ENCODE results near the gene CERK. TPM values are rescaled to one million over a fixed set of nuclear protein-coding genes. Genes with fewer than 3 reads are reported as not detected.

CERK gene
- total RNA-seq, 1 donor from 2014 or later = 38.4 TPM

GRCh38 chr22:46690146-46690545, 47.9 kb downstream of the CERK start:
- Mint-ChIP-seq H3K27ac (ENCODE audit: unreplicated experiment) (no peak overlapping the region), H3K4me3 (ENCODE audit: unreplicated experiment) (no peak overlapping the region), H3K9me3 (ENCODE audit: unreplicated experiment) (no peaks in the 10 kb centered on the region), H3K27me3 (ENCODE audit: unreplicated experiment) (no peaks in the 10 kb centered on the region), H3K36me3 (ENCODE audit: unreplicated experiment) (peaks cover 33% of the 10 kb centered on the region), H3K4me1 (ENCODE audit: unreplicated experiment) (no peaks in the 10 kb centered on the region)
- no peak for TF ChIP-seq CTCF (IDR thresholded peaks at IDR 0.05)
- no peak for DNase-seq (ENCODE audit: extremely low spot score, unreplicated experiment)

GRCh38 chr22:46688949-46689348, 49.1 kb downstream of the CERK start:
- Mint-ChIP-seq H3K4me3 (ENCODE audit: unreplicated experiment) (no peak overlapping the region), H3K36me3 (ENCODE audit: unreplicated experiment) (peaks cover 36% of the 10 kb centered on the region), H3K9me3 (ENCODE audit: unreplicated experiment) (no peaks in the 10 kb centered on the region), H3K4me1 (ENCODE audit: unreplicated experiment) (no peaks in the 10 kb centered on the region), H3K27me3 (ENCODE audit: unreplicated experiment) (no peaks in the 10 kb centered on the region), H3K27ac (ENCODE audit: unreplicated experiment) (no peak overlapping the region)
- TF ChIP-seq CTCF (IDR thresholded peaks at IDR 0.05) = no peak
- no peak for DNase-seq (ENCODE audit: extremely low spot score, unreplicated experiment)

- no peak for TF ChIP-seq CTCF (IDR thresholded peaks at IDR 0.05)
- Mint-ChIP-seq H3K36me3 (ENCODE audit: unreplicated experiment) (peaks cover 32% of the 10 kb centered on the region), H3K4me1 (ENCODE audit: unreplicated experiment) (no peaks in the 10 kb centered on the region), H3K9me3 (ENCODE audit: unreplicated experiment) (no peaks in the 10 kb centered on the region), H3K27me3 (ENCODE audit: unreplicated experiment) (no peaks in the 10 kb centered on the region), H3K27ac (ENCODE audit: unreplicated experiment) (no peak overlapping the region), H3K4me3 (ENCODE audit: unreplicated experiment) (no peak overlapping the region)
- DNase-seq (ENCODE audit: extremely low spot score, unreplicated experiment) = no peak
Measured at GRCh38 chr22:46687460-46687859, 50.6 kb downstream of the CERK start.

GRCh38 chr22:46687048-46687444, 51.0 kb downstream of the CERK start:
- H3K27ac Mint-ChIP-seq (ENCODE audit: unreplicated experiment) = no peak overlapping the region
- H3K27me3 Mint-ChIP-seq (ENCODE audit: unreplicated experiment) = no peaks in the 10 kb centered on the region
- no peak for TF ChIP-seq CTCF (IDR thresholded peaks at IDR 0.05)
- H3K4me1 Mint-ChIP-seq (ENCODE audit: unreplicated experiment) = no peaks in the 10 kb centered on the region
- H3K4me3 Mint-ChIP-seq (ENCODE audit: unreplicated experiment) = no peak overlapping the region
- H3K36me3 Mint-ChIP-seq (ENCODE audit: unreplicated experiment) = peaks cover 32% of the 10 kb centered on the region
- H3K9me3 Mint-ChIP-seq (ENCODE audit: unreplicated experiment) = no peaks in the 10 kb centered on the region
- no peak for DNase-seq (ENCODE audit: extremely low spot score, unreplicated experiment)

GRCh38 chr22:46686221-46687047, 51.6 kb downstream of the CERK start:
- no peaks in the 10 kb centered on the region for H3K4me1 Mint-ChIP-seq (ENCODE audit: unreplicated experiment)
- H3K9me3 Mint-ChIP-seq (ENCODE audit: unreplicated experiment) = no peaks in the 10 kb centered on the region
- no peaks in the 10 kb centered on the region for H3K27me3 Mint-ChIP-seq (ENCODE audit: unreplicated experiment)

More at GRCh38 chr22:46686221-46687047, 51.6 kb downstream of the CERK start:
- Mint-ChIP-seq H3K27ac (ENCODE audit: unreplicated experiment) (no peak overlapping the region), H3K36me3 (ENCODE audit: unreplicated experiment) (peaks cover 27% of the 10 kb centered on the region), H3K4me3 (ENCODE audit: unreplicated experiment) (no peak overlapping the region)
- no peak for DNase-seq (ENCODE audit: extremely low spot score, unreplicated experiment)
- TF ChIP-seq CTCF (IDR thresholded peaks at IDR 0.05) = no peak

All from osteocyte (in vitro differentiated cells).